Renal cortical epithelial cell (primary cell): Measurements from ENCODE around the gene CREB5. TPM values are rescaled to one million over a fixed set of nuclear protein-coding genes. Genes with fewer than 3 reads are reported as not detected.
"Not testable (repeated sequence)": the region's sequence is repeated elsewhere in the genome, so short reads cannot be mapped to it uniquely, and the experiment has no call there.

Source experiments
- DNase-seq: peaks from one replicate; pipeline ENCODE4 v3.0.0-alpha.2; 2011; ENCODE audit warnings: low read depth
- total RNA-seq: library from RNA; depleted of rRNA; stranded (reverse); fragments of >200 nt; gene quantifications from 2 replicates; pipeline ENCODE4 v1.2.3, GENCODE V29; 2014

CREB5 gene, protein sequence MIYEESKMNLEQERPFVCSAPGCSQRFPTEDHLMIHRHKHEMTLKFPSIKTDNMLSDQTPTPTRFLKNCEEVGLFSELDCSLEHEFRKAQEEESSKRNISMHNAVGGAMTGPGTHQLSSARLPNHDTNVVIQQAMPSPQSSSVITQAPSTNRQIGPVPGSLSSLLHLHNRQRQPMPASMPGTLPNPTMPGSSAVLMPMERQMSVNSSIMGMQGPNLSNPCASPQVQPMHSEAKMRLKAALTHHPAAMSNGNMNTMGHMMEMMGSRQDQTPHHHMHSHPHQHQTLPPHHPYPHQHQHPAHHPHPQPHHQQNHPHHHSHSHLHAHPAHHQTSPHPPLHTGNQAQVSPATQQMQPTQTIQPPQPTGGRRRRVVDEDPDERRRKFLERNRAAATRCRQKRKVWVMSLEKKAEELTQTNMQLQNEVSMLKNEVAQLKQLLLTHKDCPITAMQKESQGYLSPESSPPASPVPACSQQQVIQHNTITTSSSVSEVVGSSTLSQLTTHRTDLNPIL
- 6.9 and 14.1 TPM in 2 replicates for total RNA-seq

DNA sequence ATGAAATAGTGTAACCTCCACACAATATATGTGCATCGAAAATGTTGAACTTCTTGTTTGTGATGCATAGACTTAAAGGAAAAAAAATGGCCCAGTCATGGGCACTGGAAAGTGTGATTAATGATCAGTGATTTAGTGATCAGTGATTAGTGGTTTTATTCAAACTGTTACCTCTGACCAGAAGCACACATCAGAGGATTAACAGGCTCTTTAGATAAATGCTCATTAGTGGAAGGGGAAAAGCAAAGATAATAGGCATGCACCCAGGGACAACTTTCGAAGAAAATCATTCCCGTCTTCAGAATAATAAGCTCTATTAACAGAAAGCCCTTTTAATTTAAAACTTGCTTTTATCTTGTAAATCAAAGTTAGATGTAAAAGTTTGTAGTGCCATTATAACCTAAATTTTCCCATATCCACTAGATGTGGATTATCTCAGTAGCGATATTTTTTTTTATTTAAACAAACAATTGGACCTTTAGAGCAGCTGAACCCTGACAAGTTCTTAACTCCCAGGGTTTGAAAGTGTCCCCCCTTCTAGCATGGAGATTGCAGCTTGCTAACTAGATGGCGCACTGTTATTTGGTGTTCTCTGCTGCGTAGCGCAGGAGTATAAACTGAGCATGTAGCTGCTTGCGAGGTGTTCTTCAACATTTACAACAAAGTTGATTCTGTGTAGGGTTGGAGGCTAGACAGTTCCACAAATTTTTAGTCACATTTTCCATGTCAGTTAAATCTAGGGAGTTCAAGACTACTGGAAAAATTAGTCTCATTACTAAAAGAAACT, at the start of gene CREB5:
CREB5 (plus strand) TSS at position 643 of the 787 bp plus-strand sequence. CDS start 397 bp downstream, outside the sequence.
- DNase-seq = no peak

DNA sequence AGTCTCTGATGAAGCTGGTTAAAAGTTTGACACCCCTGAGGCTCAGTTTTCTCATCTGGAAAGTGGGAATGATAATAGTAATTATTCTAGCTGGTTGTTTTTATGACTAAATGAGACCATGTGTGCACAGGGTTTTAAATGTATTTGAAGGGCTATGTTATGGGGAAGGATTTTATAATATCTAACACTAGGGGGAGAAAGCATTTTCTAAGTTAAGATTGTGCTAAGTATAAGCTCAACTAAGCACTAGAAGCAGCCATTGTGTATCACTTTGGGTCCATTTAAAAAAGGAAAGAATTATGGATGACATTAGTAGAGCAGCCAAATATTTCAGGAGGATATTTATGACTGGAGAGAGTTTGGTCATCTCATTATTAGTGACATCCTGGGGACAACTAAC, 49.5 kb upstream of the CREB5 start:
- no peak for DNase-seq

DNA sequence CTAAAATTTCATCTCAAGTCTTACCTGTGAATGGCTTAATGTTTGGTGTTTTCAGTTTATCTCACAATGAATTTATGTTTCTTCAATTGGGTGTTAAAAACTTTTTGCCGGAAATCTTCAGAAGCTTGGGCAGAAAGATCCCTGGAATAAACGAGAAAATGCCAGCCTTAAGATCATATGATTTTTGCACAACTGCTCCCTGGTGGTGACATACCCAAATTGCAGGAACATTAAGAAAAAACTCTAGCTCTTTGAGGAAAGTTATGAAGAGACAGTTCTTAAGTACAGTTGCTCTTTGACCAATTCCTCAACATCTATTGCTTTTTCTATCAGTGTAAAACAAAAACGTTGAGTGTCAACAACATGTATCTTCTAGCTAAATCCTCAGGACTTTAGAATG, 48.2 kb upstream of the CREB5 start:
- DNase-seq = no peak

DNA sequence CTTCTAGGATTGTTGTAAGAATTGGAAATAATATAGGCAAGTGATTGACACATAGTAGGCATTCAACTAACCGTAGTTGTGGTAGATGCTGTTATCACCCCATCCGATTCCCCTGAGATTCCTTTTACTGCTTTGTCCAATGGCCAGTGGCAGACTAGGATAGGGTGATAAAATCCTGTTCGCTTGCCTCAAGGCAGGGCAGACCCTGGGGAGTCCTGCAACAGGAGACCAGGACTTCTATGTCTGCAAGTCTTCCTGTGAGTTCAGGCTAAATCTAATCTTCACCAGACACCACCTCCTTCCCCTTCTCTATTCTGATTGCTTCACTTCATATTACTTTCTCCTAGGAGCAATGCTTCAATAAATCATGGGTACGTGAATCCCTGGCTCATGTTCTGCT, 42.8 kb upstream of the CREB5 start:
- DNase-seq = no peak

DNA sequence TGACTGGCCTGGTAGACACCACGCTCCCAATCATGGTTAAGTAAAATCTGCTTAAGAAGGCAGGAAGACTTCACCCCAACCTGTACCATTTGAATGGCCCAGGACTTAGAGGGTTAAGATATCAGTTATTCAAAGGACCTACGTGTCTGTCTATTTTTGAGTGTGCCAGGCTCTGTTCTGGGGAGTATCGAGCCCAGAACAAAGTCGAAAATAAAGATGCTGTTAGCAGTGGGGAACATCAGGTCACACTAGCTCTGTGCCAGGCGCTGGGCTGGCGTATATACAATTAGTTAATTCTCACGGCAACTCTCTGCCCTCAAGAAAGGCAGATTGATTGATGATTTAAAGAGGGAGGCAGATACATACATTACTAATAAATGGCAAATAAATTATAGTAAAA, 40.5 kb upstream of the CREB5 start:
- DNase-seq = no peak

DNA sequence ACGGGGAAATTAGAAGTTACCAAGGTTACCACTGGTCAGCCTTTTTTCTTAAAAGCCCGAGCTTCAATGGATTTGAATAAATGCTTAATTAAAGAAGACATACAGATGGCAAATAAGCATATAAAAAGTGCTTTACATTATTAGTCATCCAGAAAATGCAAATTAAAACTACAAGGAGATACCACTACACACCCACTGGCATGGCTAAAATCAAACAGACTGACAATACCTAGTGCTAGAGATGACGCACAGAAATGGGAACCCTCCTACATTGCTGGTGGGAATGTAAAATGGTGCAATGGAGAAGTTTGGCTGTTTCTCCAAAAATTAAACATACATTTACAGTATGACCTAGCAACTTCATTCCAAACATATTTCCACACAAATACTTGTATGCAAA, 38.3 kb upstream of the CREB5 start:
- DNase-seq = no peak

DNA sequence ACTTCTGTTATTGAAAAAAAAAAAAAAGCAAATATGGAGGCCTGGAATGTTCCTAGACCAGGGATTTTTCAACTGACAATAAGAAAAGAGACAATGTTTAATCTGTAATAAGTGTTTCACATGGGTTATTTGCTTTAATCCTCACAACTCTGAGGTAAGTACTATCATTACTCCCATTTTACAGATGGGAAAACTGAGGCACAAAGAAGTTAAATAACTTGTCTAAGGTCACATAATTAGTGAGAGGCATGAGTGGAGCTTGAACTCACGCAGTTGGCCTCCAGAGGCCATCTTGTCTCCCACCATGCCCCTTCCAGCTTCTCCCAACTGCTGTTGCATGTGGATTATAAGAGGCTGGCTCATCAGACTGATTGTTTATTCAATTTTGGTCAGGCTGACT, 36.6 kb upstream of the CREB5 start:
- no peak for DNase-seq

DNA sequence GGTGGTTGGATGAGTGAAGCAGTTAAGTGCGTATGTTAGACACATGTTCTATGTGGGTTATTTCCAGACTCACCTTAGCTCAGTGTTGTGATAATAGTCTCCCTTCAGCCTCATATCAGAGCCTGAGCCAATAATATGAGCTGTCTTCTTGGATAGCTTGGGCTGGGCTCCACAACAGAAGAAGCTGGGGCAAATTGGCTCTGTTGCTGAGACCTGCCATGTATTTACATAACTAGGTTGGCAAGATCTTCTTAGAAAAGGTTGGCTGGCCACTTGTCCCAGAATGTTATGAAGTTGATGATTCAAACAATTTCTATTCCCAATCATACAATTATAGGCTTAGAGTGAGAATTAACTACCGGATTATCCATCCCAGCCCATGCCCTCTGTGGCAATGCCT, 35.7 kb upstream of the CREB5 start:
- no peak for DNase-seq

DNA sequence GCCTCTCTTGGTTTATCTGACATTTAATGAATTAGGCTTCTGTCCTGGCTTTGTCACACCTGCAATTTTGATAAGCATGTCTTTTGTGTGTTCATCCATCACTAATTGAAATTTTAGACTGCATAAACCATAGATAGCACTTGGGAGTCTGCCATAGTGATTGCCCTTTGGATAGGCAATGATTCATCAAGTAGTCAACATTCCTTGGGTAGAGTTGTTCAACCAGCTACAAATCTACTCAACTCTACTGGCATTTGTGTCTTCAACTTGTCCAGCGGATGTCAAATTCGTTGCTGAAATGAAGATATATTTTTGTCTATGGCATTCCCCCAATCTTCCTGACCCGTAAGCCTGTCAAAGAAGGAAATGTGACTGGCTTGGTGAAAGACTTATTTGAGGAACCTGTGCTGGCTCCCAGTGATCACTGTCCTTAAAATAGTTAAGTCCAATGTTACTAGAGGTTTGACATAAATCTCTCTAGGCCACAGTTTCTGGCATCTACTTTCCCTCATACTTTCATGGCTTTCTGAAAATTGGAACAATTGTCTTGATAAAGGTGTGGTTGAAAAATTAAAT, 33.7 kb upstream of the CREB5 start:
- peak; percentile 75 for DNase-seq

DNA sequence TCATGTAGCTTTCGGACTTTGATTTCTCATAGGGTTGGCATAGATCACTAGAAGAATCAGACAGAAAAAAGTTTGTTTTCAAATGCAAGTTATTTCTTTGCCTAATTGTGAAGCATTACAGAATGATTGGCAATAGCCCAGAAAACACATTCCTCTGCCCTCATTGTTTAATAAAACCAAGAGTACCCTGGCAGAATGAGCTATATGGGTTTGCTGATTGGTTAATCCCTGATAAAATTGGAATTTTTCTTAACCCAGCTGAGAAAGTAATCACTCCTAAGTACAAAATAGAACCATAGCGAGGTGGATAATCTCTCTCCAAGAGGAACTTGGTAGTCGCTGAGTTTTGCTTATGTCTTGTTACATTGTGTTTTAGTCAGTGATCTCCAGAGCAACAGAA, 30.9 kb upstream of the CREB5 start:
- DNase-seq = peak; percentile 46

DNA sequence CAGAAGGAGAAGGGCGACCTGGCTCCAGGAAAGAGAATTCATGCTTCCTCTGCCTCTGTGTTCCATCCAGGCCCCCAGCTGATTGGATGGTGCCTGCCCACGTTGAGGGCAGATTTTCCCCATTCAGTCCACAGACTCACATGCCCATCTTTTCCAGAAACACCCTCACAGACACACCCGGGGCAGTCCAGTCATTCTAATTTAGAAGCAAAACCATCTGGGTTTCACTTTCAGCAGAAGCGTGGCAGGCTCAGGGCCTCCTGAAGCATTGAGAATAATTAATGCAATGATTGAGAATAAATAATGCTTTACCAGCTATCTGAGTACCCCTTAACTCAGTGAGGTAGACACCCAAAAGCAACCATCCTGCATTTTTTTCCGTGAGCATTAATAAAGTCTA, 30.2 kb upstream of the CREB5 start:
- DNase-seq = no peak

DNA sequence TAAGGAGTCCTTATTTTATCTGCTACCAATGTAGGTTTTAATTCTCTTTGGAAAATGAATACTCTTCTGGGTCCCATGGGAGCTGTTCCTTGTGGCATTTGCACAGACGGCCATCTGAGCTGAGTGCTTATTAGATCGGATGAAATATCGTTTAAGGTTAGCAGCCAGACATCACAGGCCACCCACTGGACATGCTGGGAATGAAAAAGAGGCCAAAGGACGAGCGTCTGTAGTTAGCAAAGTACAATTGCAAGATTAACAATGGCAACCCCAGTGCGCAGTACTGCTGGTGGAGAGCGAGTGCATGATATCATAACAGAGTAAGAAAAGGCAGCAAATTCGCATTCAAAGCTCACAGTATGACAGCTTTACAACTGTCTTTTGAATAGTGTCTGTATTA, 28.3 kb upstream of the CREB5 start:
- no peak for DNase-seq

DNA sequence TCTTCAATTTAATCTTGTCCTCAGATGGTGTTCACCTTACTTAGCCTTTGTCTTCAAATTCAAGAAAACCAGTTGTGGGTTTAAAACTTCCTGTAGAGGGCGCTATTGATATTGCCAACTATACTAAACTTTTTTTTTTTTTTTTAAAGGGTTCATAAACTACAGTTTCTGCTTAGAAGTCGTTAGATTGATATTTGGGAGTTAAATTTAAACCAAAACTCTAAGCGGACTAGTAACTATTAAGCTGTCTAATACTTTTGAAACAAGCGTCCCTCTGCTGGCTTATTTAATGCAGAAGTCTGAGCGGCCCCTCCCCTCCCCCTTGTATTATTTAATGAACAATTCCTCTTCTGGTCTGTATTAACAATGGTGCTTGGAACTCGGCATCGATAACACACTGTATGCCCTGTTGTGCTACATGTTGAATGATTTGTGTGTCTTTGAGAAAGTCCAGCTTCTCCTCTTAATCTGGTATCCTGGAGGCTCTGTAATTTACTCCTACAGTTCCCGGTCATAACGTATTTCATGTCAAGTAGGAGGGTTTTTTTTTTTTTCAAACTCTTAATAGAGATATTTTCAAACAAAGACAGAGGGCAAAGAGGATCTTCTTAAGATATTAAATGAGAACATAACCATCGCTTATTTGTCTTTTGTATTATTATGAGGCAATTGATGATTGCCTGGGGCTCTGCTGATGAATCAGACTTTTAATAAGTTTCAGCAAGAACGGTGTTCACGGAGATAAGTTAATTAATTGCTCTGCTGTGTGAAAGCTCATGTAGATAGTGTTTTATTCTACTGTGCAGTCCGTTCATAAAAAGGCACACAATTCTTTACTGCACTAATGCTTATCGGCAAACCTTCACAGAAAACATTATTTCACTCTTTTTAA, 22.6 kb upstream of the CREB5 start:
- DNase-seq = peak; percentile 89

DNA sequence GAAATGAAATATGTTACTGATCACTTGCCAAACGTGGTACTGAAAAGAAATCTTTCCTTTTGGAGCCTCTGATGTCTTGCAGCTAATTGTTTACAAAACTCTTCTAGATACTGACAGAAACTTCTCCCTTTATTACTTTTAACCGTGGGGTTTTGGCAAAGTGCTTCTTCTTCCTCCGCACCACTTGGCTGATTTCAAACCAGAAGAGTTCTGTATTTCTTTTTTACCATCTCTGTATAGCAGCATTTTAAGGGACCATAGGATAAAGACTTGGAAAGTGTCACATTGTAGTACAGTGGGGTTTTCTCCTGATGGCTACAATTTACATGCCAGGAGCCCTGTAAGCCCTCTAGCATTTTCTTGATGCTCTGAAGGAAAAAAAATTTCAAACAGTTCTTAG, 21.9 kb upstream of the CREB5 start:
- DNase-seq = no peak

DNA sequence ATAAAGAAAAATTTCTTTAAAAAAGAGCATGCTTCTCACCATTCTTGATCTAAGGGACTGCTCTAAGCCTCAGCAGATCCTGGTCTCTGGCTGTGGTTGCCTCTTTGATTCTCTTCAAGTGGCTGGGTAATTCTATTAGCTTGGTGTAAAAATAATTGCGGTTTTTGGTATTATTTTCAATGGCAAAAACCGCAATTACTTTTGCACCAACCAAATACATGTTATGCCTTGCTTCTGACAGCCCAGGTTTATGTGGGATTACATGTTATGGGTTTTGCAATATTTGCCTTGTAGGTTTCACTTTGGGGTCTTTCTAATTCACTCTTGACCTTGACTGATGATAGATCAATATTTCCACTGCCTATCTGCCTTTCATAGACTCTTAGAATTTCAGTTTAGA, 20.0 kb upstream of the CREB5 start:
- DNase-seq = no peak

DNA sequence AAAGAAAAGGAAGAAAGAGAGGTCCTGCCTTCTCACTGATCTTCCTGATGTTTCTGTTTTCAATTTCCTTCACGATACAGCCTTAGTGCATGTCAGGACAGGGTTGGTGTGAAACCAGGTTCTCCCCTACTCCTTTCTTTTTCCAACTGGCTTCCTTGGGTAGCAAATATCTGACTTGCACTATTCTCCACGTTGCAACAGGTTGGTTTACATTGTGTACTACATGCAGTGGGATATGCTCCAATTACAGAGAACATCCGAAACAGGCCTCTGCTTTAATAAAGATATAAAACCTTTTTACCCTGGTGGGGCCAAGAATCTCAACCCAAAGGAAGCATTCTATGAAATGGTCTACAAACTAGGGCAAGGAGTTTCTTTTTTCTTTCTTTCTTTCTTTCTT, 16.9 kb upstream of the CREB5 start:
- DNase-seq = no peak

DNA sequence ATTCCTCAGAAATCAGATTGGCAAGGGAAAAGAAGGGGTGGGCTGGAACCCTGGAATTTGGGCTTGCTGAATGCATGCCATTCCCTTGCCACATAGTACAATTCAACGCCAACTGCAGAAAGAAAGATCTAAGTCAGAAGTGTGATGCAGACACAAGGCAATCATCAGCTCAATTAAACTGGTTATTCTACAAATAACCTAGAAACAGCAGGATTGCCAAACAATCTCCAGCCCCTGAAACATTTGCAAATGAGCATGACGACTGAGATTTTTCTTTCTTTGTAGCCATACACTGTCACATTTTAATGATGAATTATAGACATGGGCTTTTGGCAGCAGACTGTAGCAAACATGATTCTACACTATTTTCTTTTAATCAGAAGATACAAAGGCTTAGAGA, 16.5 kb upstream of the CREB5 start:
- no peak for DNase-seq

DNA sequence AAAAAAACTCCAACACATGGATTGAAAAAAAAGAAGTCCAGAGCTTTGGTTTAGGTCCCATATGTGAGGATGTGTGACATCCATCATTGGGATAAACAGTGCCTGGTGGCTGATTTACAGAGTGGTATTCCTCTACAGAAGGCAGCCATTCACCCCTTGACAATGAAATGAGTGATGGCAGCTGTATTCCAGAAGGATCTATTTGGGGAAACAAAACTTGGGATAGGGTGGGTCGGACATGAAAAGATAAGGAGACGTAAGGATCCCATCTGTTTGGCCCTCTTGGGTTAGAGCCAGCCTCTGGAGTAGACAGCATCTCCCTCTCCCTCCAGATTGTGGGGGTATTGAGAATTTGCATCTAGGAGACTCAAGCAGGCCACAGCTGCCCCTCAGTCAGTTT, 15.2 kb upstream of the CREB5 start:
- DNase-seq = no peak

DNA sequence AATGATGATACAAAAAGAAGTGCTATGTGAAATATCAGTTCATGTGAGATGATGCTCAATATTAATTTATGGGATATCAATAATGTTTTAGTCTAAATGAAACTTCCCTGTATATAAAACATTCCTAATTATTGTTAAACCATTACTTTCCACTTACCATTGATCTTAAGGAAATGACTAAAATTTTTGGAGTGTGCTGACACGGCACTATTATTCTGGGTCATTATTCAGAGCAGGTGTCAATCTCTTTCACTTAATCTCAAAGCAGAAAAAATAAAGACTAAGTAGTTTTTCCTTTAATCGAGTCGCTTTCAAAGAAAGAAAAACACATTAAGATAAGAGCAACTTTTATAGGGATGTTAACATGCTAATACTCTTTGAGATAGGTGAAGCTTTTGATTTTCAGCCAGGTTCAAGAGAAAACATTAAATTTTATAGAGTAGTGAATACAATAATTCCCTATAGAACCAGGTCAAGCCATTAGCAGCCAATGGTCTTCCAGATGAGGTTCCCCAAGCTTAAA, 11.4 kb upstream of the CREB5 start:
- no peak for DNase-seq

DNA sequence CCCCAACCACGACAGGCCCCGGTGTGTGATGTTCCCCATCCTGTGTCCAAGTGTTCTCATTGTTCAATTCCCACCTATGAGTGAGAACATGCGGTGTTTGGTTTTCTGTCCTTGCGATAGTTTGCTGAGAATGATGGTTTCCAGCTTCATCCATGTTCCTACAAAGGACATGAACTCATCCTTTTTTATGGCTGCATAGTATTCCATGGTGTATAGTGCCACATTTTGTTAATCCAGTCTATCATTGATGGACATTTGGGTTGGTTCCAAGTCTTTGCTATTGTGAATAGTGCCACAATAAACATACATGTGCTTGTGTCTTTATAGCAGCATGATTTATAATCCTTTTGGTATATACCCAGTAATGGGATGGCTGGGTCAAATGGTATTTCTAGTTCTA, 10.8 kb upstream of the CREB5 start:
- not testable (repeated sequence) for DNase-seq

DNA sequence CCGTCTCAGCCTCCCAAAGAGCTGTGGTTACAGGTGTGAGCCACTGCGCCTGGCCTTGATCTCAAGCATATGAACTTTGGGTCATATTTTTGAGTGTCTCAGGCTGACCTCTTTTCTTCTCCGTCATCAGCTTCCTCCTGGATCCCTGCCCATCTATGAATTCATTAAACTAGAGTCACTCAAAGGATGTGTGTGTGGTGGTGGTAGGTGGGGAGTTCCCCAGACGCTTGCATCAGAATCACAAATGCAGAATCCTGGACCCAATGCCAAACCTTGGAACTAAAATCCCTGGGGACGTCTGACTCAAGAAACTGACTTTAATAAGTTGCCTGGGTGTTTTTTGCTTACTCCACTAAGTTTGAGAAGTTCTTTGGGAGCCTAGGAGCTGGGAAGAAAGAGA, 6.7 kb upstream of the CREB5 start:
- DNase-seq = peak; percentile 97
